B cell (primary cell): ENCODE results near the gene AUTS2. TPM values are rescaled to one million over a fixed set of nuclear protein-coding genes. Genes with fewer than 3 reads are reported as not detected.

Experiments used
- ATAC-seq: fragments of 200-7000 bp; cut with Tn5 transposase; one replicate; pipeline ENCODE4 v1.10.0; 2021; ENCODE audit warnings: low read depth, mild to moderate bottlenecking, moderate number of reproducible peaks, moderate library complexity
- CTCF ChIA-PET: fragments of 350-600 bp; sonication (Branson Sonifier 250); formaldehyde crosslinking; loops from one replicate; lab custom pipeline; 2021; ENCODE audit warnings: antibody characterized with exemption, inconsistent platforms; lab: Charles Lee
- POLR2A ChIA-PET: fragments of 350-600 bp; sonication (Branson Sonifier 250); formaldehyde crosslinking; loops from one replicate; lab custom pipeline; 2021; ENCODE audit warnings: antibody characterized with exemption; lab: Charles Lee
- DNase-seq: peaks from one replicate; pipeline ENCODE4 v3.0.0; 2013
- H2AFZ ChIP-seq: 2 replicates; pipeline ENCODE4 v1.6.1; 2012; ENCODE audit warnings: mild to moderate bottlenecking, low read depth, low read length; ENCODE audit not compliant: insufficient read depth, poor library complexity, severe bottlenecking
- H3K27ac ChIP-seq, 2 donors: 1 replicate in 1 of 2; 2 replicates in 1 of 2; pipeline ENCODE4 v1.5.1; 2012 to 2013; ENCODE audit warnings: low read length in 2 of 2, mild to moderate bottlenecking in 2 of 2, moderate library complexity in 1 of 2
- H3K27me3 ChIP-seq, 4 experiments: fragments of 200-600 bp in 1 of 4; sonication (generic) in 1 of 4; replicated peaks in 1 of 4; 1 replicate in 2 of 4; 2 replicates in 2 of 4; pipeline versions ENCODE4 v1.6.1 to v1.7.0; 2013 to 2016; ENCODE audit warnings: low read length in 3 of 4, mild to moderate bottlenecking in 2 of 4, mixed read lengths in 1 of 4, moderate library complexity in 1 of 4; ENCODE audit not compliant: insufficient read depth in 4 of 4, control insufficient read depth in 3 of 4; ENCODE audit errors: control extremely low read depth in 1 of 4
- H3K36me3 ChIP-seq, 2 experiments: replicated peaks in 1 of 2; 1 replicate in 1 of 2; 2 replicates in 1 of 2; pipeline versions ENCODE4 v1.6.1 to v1.7.1; 2013; ENCODE audit warnings: low read length in 1 of 2; ENCODE audit not compliant: insufficient read depth in 2 of 2, control insufficient read depth in 1 of 2; ENCODE audit errors: control extremely low read depth in 1 of 2, extremely low read depth in 1 of 2
- H3K4me1 ChIP-seq, 2 donors: fragments of 200-600 bp in 1 of 2; sonication (generic) in 1 of 2; 1 replicate in 1 of 2; 2 replicates in 1 of 2; pipeline versions ENCODE4 v1.5.1 to v1.6.1; 2013 to 2017; ENCODE audit warnings: low read length in 2 of 2; ENCODE audit not compliant: control insufficient read depth in 2 of 2, insufficient read depth in 2 of 2
- H3K4me2 ChIP-seq: replicated peaks from 2 replicates; pipeline ENCODE3; 2012; ENCODE audit warnings: mild to moderate bottlenecking, low read depth, low read length; ENCODE audit not compliant: poor library complexity, severe bottlenecking
- H3K4me3 ChIP-seq, 5 experiments: fragments of 200-600 bp in 1 of 5; sonication (generic) in 1 of 5; 1 replicate in 3 of 5; 2 replicates in 2 of 5; pipeline versions ENCODE4 v1.5.1 to v1.7.0; 2011 to 2016; ENCODE audit warnings: low read length in 4 of 5, mild to moderate bottlenecking in 4 of 5, low read depth in 2 of 5, control low read depth in 1 of 5, moderate library complexity in 1 of 5; ENCODE audit not compliant: insufficient read depth in 1 of 5; ENCODE audit errors: control extremely low read depth in 1 of 5, extremely low read depth in 1 of 5
- H3K79me2 ChIP-seq: fragments of 200-600 bp; sonication (generic); one replicate; pipeline ENCODE4 v1.6.0; 2016; ENCODE audit warnings: low read length; ENCODE audit not compliant: control insufficient read depth, insufficient read depth
- H3K9ac ChIP-seq: fragments of 200-600 bp; sonication (generic); 2 replicates; pipeline ENCODE4 v1.6.1; 2017; ENCODE audit warnings: mild to moderate bottlenecking, low read length, moderate library complexity
- H3K9me3 ChIP-seq, 3 donors: one replicate each; pipeline versions ENCODE4 v1.6.1 to v1.7.1; 2013; ENCODE audit warnings: low read length in 2 of 3; ENCODE audit not compliant: control insufficient read depth in 2 of 3, insufficient read depth in 1 of 3; ENCODE audit errors: control extremely low read depth in 1 of 3
- H4K20me1 ChIP-seq: 2 replicates; pipeline ENCODE4 v1.6.0; 2012; ENCODE audit warnings: mild to moderate bottlenecking, low read length; ENCODE audit not compliant: insufficient read depth, control insufficient read depth, poor library complexity, severe bottlenecking
- H3K27ac Mint-ChIP-seq: one replicate; pipeline ENCODE4 v1.8.0; 2021; ENCODE audit warnings: mixed read lengths
- H3K27me3 Mint-ChIP-seq: one replicate; pipeline ENCODE4 v1.8.0; 2021; ENCODE audit warnings: mixed read lengths
- H3K4me1 Mint-ChIP-seq: one replicate; pipeline ENCODE4 v1.8.0; 2021; ENCODE audit warnings: mixed read lengths
- H3K4me3 Mint-ChIP-seq: one replicate; pipeline ENCODE4 v1.8.0; 2021; ENCODE audit warnings: mixed read lengths
- H3K9me3 Mint-ChIP-seq: one replicate; pipeline ENCODE4 v1.8.0; 2022; ENCODE audit warnings: mixed read lengths; ENCODE audit not compliant: insufficient read depth
- CTCF ChIP-seq: fragments of 200-600 bp; IDR thresholded peaks from one replicate; pipeline ENCODE4 v1.8.0; 2022; ENCODE audit warnings: antibody characterized with exemption, mild to moderate bottlenecking
- EZH2 ChIP-seq: IDR thresholded peaks from 2 replicates; pipeline ENCODE4 v1.6.1; 2012; ENCODE audit warnings: borderline replicate concordance, low read depth, mild to moderate bottlenecking, moderate library complexity, low read length; ENCODE audit not compliant: insufficient read depth, poor library complexity, severe bottlenecking
- WGBS: methylation state at CpG from one replicate; pipeline ENCODE4 v1.1.5; 2013; ENCODE audit warnings: missing lambda C conversion rate; ENCODE audit not compliant: insufficient coverage; 5-methylcytosine and 5-hydroxymethylcytosine counted together
- intact Hi-C: fragments of 100-400 bp; cut with micrococcal nuclease; formaldehyde crosslinking; loops from one replicate; pipeline ENCODE4 v1.10.0; 2022
- polyA plus RNA-seq: library from polyadenylated mRNA; depleted of rRNA; stranded (reverse); fragments of >200 nt; gene quantifications from 2 replicates; pipeline ENCODE4 v1.2.3, GENCODE V29; 2012
- total RNA-seq, 2 donors: library from RNA; stranded (reverse); fragments of 120-200 nt in 1 of 2; gene quantifications; 1 replicate in 1 of 2; 2 replicates in 1 of 2; pipeline versions ENCODE4 v1.2.3 to v1.2.4, GENCODE V29; 2013 to 2022

AUTS2 gene
- total and polyA plus RNA-seq, 2 donors (not counting 1 experiment from before 2014, with no cell fraction given), result 22.3 to 35.0 TPM

GRCh38 chr7:69953136-69954067 is 355.1 kb downstream of the AUTS2 start:
- Mint-ChIP-seq H3K9me3 (no peaks in the 10 kb centered on the region), H3K27me3 (no peaks in the 10 kb centered on the region), H3K4me3 (peak overlapping the region; percentile 75), H3K27ac (peak overlapping the region; percentile 97), H3K4me1 (peaks cover 52% of the 10 kb centered on the region)
- Histone ChIP-seq H3K4me1 (peaks cover 42 to 43% of the 10 kb centered on the region in 2 donors), H2AFZ (peak overlapping the region; percentile 53), H3K9me3 (no peaks in the 10 kb centered on the region), H3K79me2 (peaks cover 22% of the 10 kb centered on the region), H3K4me2 (peak overlapping the region; percentile 64), H3K9ac (peak overlapping the region; percentile 43), H4K20me1 (no peaks in the 10 kb centered on the region), H3K27me3 (no peaks in the 10 kb centered on the region), H3K4me3 (peak overlapping the region in 4 of 5 experiments; percentile 10 to 42 (median 18)), H3K27ac (peak overlapping the region; percentile 64 to 79), H3K36me3 (no peaks in the 10 kb centered on the region)
- no CpG with 5 or more reads among the region's 6 CpGs for WGBS
- CTCF ChIA-PET, result interaction anchor here (0.7 to 1.9 kb wide), 9 partner anchors 8 to 129 kb away, joined by 3 to 5 read pairs (median 3); no protein-coding TSS in a partner anchor
- intact Hi-C loops, result loop anchor here (5.0 kb wide), 1 partner anchor 126 kb away; no protein-coding TSS in a partner anchor
- DNase-seq, result peak; percentile 74
- POLR2A ChIA-PET, result interaction anchor here (1.4 kb wide), 1 partner anchor 9 kb away, joined by 6 read pairs; no protein-coding TSS in a partner anchor
- TF ChIP-seq CTCF (no peak), EZH2 (no peak)
- ATAC-seq, result peak; percentile 90

GRCh38 chr7:69956541-69956940 is 358.3 kb downstream of the AUTS2 start:
- peaks cover 30% of the 10 kb centered on the region for H3K79me2 ChIP-seq
- no peak for TF ChIP-seq EZH2
- TF ChIP-seq CTCF, result no peak
- H3K27me3 ChIP-seq, result no peaks in the 10 kb centered on the region
- no peaks in the 10 kb centered on the region for H3K9me3 Mint-ChIP-seq
- no peaks in the 10 kb centered on the region for H3K27me3 Mint-ChIP-seq
- no peaks in the 10 kb centered on the region for H4K20me1 ChIP-seq
- peaks cover 45 to 49% of the 10 kb centered on the region in 2 donors for H3K4me1 ChIP-seq
- H3K4me1 Mint-ChIP-seq, result peaks cover 64% of the 10 kb centered on the region
- H3K36me3 ChIP-seq, result no peaks in the 10 kb centered on the region
- H2AFZ ChIP-seq, result no peak overlapping the region
- no peak overlapping the region for H3K4me2 ChIP-seq
- DNase-seq (no peak), ATAC-seq (no peak)
- CTCF ChIA-PET, result no interaction called here
- 81% methylated on average over 5 of the region's 6 CpGs for WGBS
- no peaks in the 10 kb centered on the region for H3K9me3 ChIP-seq
- H3K27ac Mint-ChIP-seq, result no peak overlapping the region
- intact Hi-C loops, result no loop called here
- H3K9ac ChIP-seq, result no peak overlapping the region
- no peak overlapping the region for H3K4me3 ChIP-seq
- H3K4me3 Mint-ChIP-seq, result no peak overlapping the region
- POLR2A ChIA-PET, result no interaction called here
- H3K27ac ChIP-seq, result no peak overlapping the region
